ENCODE data around the gene APEH. TPM values are rescaled to one million over a fixed set of nuclear protein-coding genes. Genes with fewer than 3 reads are reported as not detected.

The APEH gene
- total and polyA plus RNA-seq, 2 donors (not counting 1 experiment from before 2014, with no cell fraction given), result 79.4 to 96.2 TPM

GRCh38 chr3:49718858-49719213 lies 44.7 kb downstream of the APEH start:
- H3K27ac Mint-ChIP-seq, result peak overlapping the region; percentile 92
- intact Hi-C loops (cut with micrococcal nuclease), result loop anchor here (1.0 kb wide), 6 partner anchors 45 to 187 kb away; partner anchors contain the start of genes APEH, INKA1, IP6K1 and TRAIP
- Histone ChIP-seq H3K4me2 (replicated peaks; ENCODE audit: low read depth, low read length, poor library complexity, severe bottlenecking) (peak overlapping the region; percentile 95), H3K9ac (ENCODE audit: low read length) (peak overlapping the region; percentile 79), H3K79me2 (ENCODE audit: control insufficient read depth, insufficient read depth, low read length) (peaks cover 4% of the 10 kb centered on the region), H3K4me1 (ENCODE audit: control insufficient read depth in 2 of 2, insufficient read depth in 2 of 2, low read length in 2 of 2) (peaks cover 16 to 30% of the 10 kb centered on the region in 2 donors), H3K27ac (ENCODE audit: low read length in 2 of 2) (no peak overlapping the region), H2AFZ (ENCODE audit: insufficient read depth, low read depth, low read length, poor library complexity, severe bottlenecking) (peak overlapping the region; percentile 66), H3K27me3 (replicated peaks in 1 of 4; ENCODE audit: control extremely low read depth in 1 of 4, control insufficient read depth in 3 of 4, insufficient read depth in 4 of 4, low read length in 3 of 4) (no peaks in the 10 kb centered on the region), H3K4me3 (ENCODE audit: control extremely low read depth in 1 of 5, extremely low read depth in 1 of 5, insufficient read depth in 1 of 5, low read depth in 2 of 5, low read length in 4 of 5) (peak overlapping the region; percentile 65 to 77 (median 71)), H3K36me3 (replicated peaks in 1 of 2; ENCODE audit: control extremely low read depth in 1 of 2, control insufficient read depth in 1 of 2, extremely low read depth in 1 of 2, insufficient read depth in 2 of 2, low read length in 1 of 2) (peaks cover 0 to 23% of the 10 kb centered on the region in 2 experiments), H3K9me3 (ENCODE audit: control extremely low read depth in 1 of 3, control insufficient read depth in 2 of 3, insufficient read depth in 1 of 3, low read length in 2 of 3) (no peaks in the 10 kb centered on the region), H4K20me1 (ENCODE audit: control insufficient read depth, insufficient read depth, low read length, poor library complexity, severe bottlenecking) (no peaks in the 10 kb centered on the region)
- no peaks in the 10 kb centered on the region for H3K9me3 Mint-ChIP-seq (ENCODE audit: insufficient read depth)
- H3K27me3 Mint-ChIP-seq, result no peaks in the 10 kb centered on the region
- no peak for DNase-seq
- POLR2A ChIA-PET, result interaction anchor here (1.0 to 3.0 kb wide), 2 partner anchors 17 to 84 kb away, joined by 3 to 9 read pairs; partner anchors contain the start of gene INKA1
- WGBS (ENCODE audit: insufficient coverage), result 19% methylated on average over 33 of the region's 33 CpGs
- no peak for ATAC-seq (ENCODE audit: low read depth)
- CTCF ChIA-PET, result interaction anchor here (0.6 to 3.2 kb wide), 14 partner anchors 11 to 1523 kb away, joined by 3 to 22 read pairs (median 4); partner anchors contain the start of genes INKA1, IP6K1 and RBM6
- peak overlapping the region; percentile 96 for H3K4me3 Mint-ChIP-seq
- peaks cover 36% of the 10 kb centered on the region for H3K4me1 Mint-ChIP-seq
- no peak for TF ChIP-seq CTCF (IDR thresholded peaks at IDR 0.05)
- no peak for TF ChIP-seq EZH2 (IDR thresholded peaks at IDR 0.05; ENCODE audit: borderline replicate concordance, insufficient read depth, low read depth, low read length, poor library complexity, severe bottlenecking)

- H3K4me3 Mint-ChIP-seq, result peak within 1 kb of the TSS; percentile 96
- under 1% methylated on average over 50 of the region's 50 CpGs for WGBS (ENCODE audit: insufficient coverage)
- DNase-seq, result peak; percentile 95
- Histone ChIP-seq H2AFZ (ENCODE audit: insufficient read depth, low read depth, low read length, poor library complexity, severe bottlenecking) (peak within 1 kb of the TSS; percentile 66), H3K27me3 (replicated peaks in 1 of 4; ENCODE audit: control extremely low read depth in 1 of 4, control insufficient read depth in 3 of 4, insufficient read depth in 4 of 4, low read length in 3 of 4) (no peaks in the 10 kb centered on the region), H3K9ac (ENCODE audit: low read length) (peak within 1 kb of the TSS; percentile 79), H3K9me3 (ENCODE audit: control extremely low read depth in 1 of 3, control insufficient read depth in 2 of 3, insufficient read depth in 1 of 3, low read length in 2 of 3) (no peaks in the 10 kb centered on the region), H3K4me2 (replicated peaks; ENCODE audit: low read depth, low read length, poor library complexity, severe bottlenecking) (peak within 1 kb of the TSS; percentile 95), H4K20me1 (ENCODE audit: control insufficient read depth, insufficient read depth, low read length, poor library complexity, severe bottlenecking) (no peaks in the 10 kb centered on the region), H3K27ac (ENCODE audit: low read length in 2 of 2) (peak within 1 kb of the TSS; percentile 66 to 74), H3K4me1 (ENCODE audit: control insufficient read depth in 2 of 2, insufficient read depth in 2 of 2, low read length in 2 of 2) (peaks cover 17 to 33% of the 10 kb centered on the region in 2 donors), H3K79me2 (ENCODE audit: control insufficient read depth, insufficient read depth, low read length) (peaks cover 4% of the 10 kb centered on the region), H3K4me3 (ENCODE audit: control extremely low read depth in 1 of 5, extremely low read depth in 1 of 5, insufficient read depth in 1 of 5, low read depth in 2 of 5, low read length in 4 of 5) (peak within 1 kb of the TSS; percentile 65 to 77 (median 71)), H3K36me3 (replicated peaks in 1 of 2; ENCODE audit: control extremely low read depth in 1 of 2, control insufficient read depth in 1 of 2, extremely low read depth in 1 of 2, insufficient read depth in 2 of 2, low read length in 1 of 2) (peaks cover 0 to 23% of the 10 kb centered on the region in 2 experiments)
- H3K9me3 Mint-ChIP-seq (ENCODE audit: insufficient read depth), result no peaks in the 10 kb centered on the region
- intact Hi-C loops (cut with micrococcal nuclease), result loop anchor here (1.0 kb wide), 6 partner anchors 45 to 187 kb away; partner anchors contain the start of genes APEH, INKA1, IP6K1 and TRAIP
- CTCF ChIA-PET, result interaction anchor here (0.7 to 3.2 kb wide), 16 partner anchors 12 to 221 kb away, joined by 3 to 22 read pairs (median 4); partner anchors contain the start of genes INKA1, IP6K1 and RBM6
- H3K27ac Mint-ChIP-seq, result peak within 1 kb of the TSS; percentile 92
- peak; percentile 64 for ATAC-seq (ENCODE audit: low read depth)
- POLR2A ChIA-PET, result interaction anchor here (0.6 to 3.0 kb wide), 5 partner anchors 18 to 798 kb away, joined by 3 to 9 read pairs (median 4); partner anchors contain the start of gene INKA1
- TF ChIP-seq EZH2 (IDR thresholded peaks at IDR 0.05; ENCODE audit: borderline replicate concordance, insufficient read depth, low read depth, low read length, poor library complexity, severe bottlenecking) (no peak), CTCF (IDR thresholded peaks at IDR 0.05) (peak; percentile 91)
- no peaks in the 10 kb centered on the region for H3K27me3 Mint-ChIP-seq
- H3K4me1 Mint-ChIP-seq, result peaks cover 40% of the 10 kb centered on the region
Observed at GRCh38 chr3:49719214-49719884, 45.2 kb downstream of the APEH start, which contains the start of gene AMIGO3. Gene AMIGO3, minus strand, starts transcription at chr3:49719684. Its CDS starts 219 bp downstream, at chr3:49719465.

Data from B cell (primary cell).